ENCODE measurements around the gene FAM181A.

DNA sequence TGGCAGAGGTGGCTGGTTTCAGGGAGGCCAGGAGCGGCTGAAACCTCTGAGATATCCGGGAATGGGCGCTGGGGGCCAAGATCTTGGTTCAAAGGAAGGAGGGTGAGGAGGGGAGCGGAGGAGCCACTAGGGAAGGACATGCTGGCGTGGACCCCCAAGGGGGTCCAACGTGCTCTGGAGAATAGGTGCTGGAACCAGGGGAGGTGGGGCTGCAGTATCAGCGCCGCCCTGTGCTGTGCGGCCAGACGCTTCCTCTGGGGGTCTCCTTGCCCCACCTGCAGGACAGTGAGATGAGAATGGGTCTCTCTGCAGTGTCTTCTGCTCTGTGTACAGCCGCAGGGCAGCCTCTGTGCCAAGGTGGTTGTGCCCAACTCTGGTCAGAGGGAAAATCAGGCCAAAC lies 2.5 kb downstream of the FAM181A start:
- TF ChIP-seq GATA2 (IDR thresholded peaks at IDR 0.05; ENCODE audit: low read depth, low read length), result no peak
- TF ChIP-seq GATA3 (IDR thresholded peaks at IDR 0.05; ENCODE audit: low read depth, low read length), result no peak
